Upper lobe of left lung (tissue), 6 donors: Measurements from ENCODE around the gene C17orf100. TPM values are rescaled to one million over a fixed set of nuclear protein-coding genes. Genes with fewer than 3 reads are reported as not detected.
A peak's percentile ranks its signal among the peaks of the same experiment; 100 is the strongest.

Experiments used
- ATAC-seq, 2 donors: fragments of 200-7000 bp; cut with Tn5 transposase; one replicate each; pipeline ENCODE4 v1.9.1; 2022; ENCODE audit warnings: mild to moderate bottlenecking in 2 of 2, moderate library complexity in 2 of 2; ENCODE audit not compliant: low FRiP score in 2 of 2
- DNase-seq, 2 donors: peaks; one replicate each; pipeline ENCODE4 v3.0.0-alpha.2; 2019 to 2020
- H3K27ac ChIP-seq, 4 donors: fragments of 200-600 bp; sonication (generic); one replicate each; pipeline ENCODE4 v1.5.1; 2016 to 2019
- H3K27me3 ChIP-seq, 4 donors: fragments of 200-600 bp; sonication (generic); one replicate each; pipeline ENCODE4 v1.5.1; 2017 to 2019
- H3K36me3 ChIP-seq, 4 donors: fragments of 200-600 bp; sonication (generic); one replicate each; pipeline ENCODE4 v1.5.1; 2016 to 2019
- H3K4me1 ChIP-seq, 4 donors: fragments of 200-600 bp; sonication (generic); one replicate each; pipeline ENCODE4 v1.5.1; 2018 to 2019
- H3K4me3 ChIP-seq, 4 donors: fragments of 200-600 bp; sonication (generic); one replicate each; pipeline ENCODE4 v1.5.1; 2017 to 2019; ENCODE audit warnings: mild to moderate bottlenecking in 2 of 4, moderate library complexity in 1 of 4
- H3K9me3 ChIP-seq, 4 donors: fragments of 200-600 bp; sonication (generic); one replicate each; pipeline ENCODE4 v1.5.1; 2018 to 2019
- CTCF ChIP-seq, 6 experiments: fragments of 450-650 bp in 4 of 6; fragments of 200-600 bp in 2 of 6; sonication (generic) in 2 of 6; IDR thresholded peaks; one replicate each; pipeline ENCODE4 v1.5.1; 2016 to 2019; ENCODE audit warnings: antibody characterized with exemption in 6 of 6
- EP300 ChIP-seq, 4 donors: sonication (generic); formaldehyde crosslinking; IDR thresholded peaks; one replicate each; pipeline ENCODE4 v1.5.1; 2017; ENCODE audit warnings: antibody characterized with exemption in 4 of 4, control low read depth in 2 of 4
- POLR2A ChIP-seq, 4 donors: fragments of 450-650 bp; IDR thresholded peaks; one replicate each; pipeline ENCODE4 v1.5.1; 2016 to 2017; ENCODE audit warnings: antibody characterized with exemption in 4 of 4, mild to moderate bottlenecking in 2 of 4
- POLR2AphosphoS5 ChIP-seq, 2 donors: sonication (generic); formaldehyde crosslinking; IDR thresholded peaks; one replicate each; pipeline ENCODE4 v1.5.1; 2017; ENCODE audit warnings: antibody characterized with exemption in 2 of 2
- WGBS, 2 donors: methylation state at CpG; one replicate each; pipeline ENCODE4 v1.1.5; 2017 to 2018; 5-methylcytosine and 5-hydroxymethylcytosine counted together
- total RNA-seq, 6 donors: library from RNA; depleted of rRNA in 4 of 6; stranded (reverse); fragments of >200 nt in 4 of 6; gene quantifications; one replicate each; pipeline versions ENCODE4 v1.1.0 to v1.2.1, GENCODE V29; 2016 to 2021
- donor health status: DM: no; HTN: no; CAD: no; lungs with moderate emphysema.
- donor health status: DM: no; HTN: yes; CAD: no; lungs with severe emphysema.

Gene C17orf100
- total RNA-seq, 6 donors from 2014 or later, result 0.78 to 7.3 (median 1.3) TPM

GRCh38 chr17:6669479-6670212, 18.1 kb downstream of the C17orf100 start:
- TF ChIP-seq CTCF (IDR thresholded peaks at IDR 0.05) (no peak), EP300 (IDR thresholded peaks at IDR 0.05) (no peak), POLR2A (IDR thresholded peaks at IDR 0.05) (no peak), POLR2AphosphoS5 (IDR thresholded peaks at IDR 0.05) (no peak)
- Histone ChIP-seq H3K27me3 (no peaks in the 10 kb centered on the region), H3K4me3 (no peak overlapping the region), H3K27ac (no peak overlapping the region), H3K4me1 (no peaks in the 10 kb centered on the region), H3K36me3 (no peaks in the 10 kb centered on the region), H3K9me3 (no peaks in the 10 kb centered on the region)
- ATAC-seq (no peak), DNase-seq (no peak)
- 79 to 80% methylated on average over 9 to 10 of the region's 10 CpGs for WGBS, 2 donors

- Histone ChIP-seq H3K4me1 (no peaks in the 10 kb centered on the region), H3K27ac (no peak overlapping the region), H3K27me3 (no peaks in the 10 kb centered on the region), H3K9me3 (no peaks in the 10 kb centered on the region), H3K36me3 (no peaks in the 10 kb centered on the region), H3K4me3 (no peak overlapping the region)
- ATAC-seq, result no peak
- no peak for DNase-seq
- TF ChIP-seq POLR2AphosphoS5 (IDR thresholded peaks at IDR 0.05) (no peak), CTCF (IDR thresholded peaks at IDR 0.05) (no peak), EP300 (IDR thresholded peaks at IDR 0.05) (no peak), POLR2A (IDR thresholded peaks at IDR 0.05) (no peak)
- 91 to 96% methylated on average over 8 of the region's 8 CpGs for WGBS, 2 donors
Measured at GRCh38 chr17:6670571-6670970, 19.0 kb downstream of the C17orf100 start.

GRCh38 chr17:6670999-6671398, 19.4 kb downstream of the C17orf100 start:
- Histone ChIP-seq H3K9me3 (no peaks in the 10 kb centered on the region), H3K27me3 (no peaks in the 10 kb centered on the region), H3K4me1 (no peaks in the 10 kb centered on the region), H3K36me3 (no peaks in the 10 kb centered on the region), H3K27ac (no peak overlapping the region), H3K4me3 (no peak overlapping the region)
- WGBS, 2 donors, result 83 to 92% methylated on average over 6 of the region's 6 CpGs
- ATAC-seq (no peak), DNase-seq (peak in 1 of 2 donors; percentile 35)
- TF ChIP-seq EP300 (IDR thresholded peaks at IDR 0.05) (no peak), CTCF (IDR thresholded peaks at IDR 0.05) (no peak), POLR2AphosphoS5 (IDR thresholded peaks at IDR 0.05) (no peak), POLR2A (IDR thresholded peaks at IDR 0.05) (no peak)

- TF ChIP-seq POLR2A (IDR thresholded peaks at IDR 0.05) (no peak), EP300 (IDR thresholded peaks at IDR 0.05) (no peak), POLR2AphosphoS5 (IDR thresholded peaks at IDR 0.05) (no peak), CTCF (IDR thresholded peaks at IDR 0.05) (no peak)
- WGBS, 2 donors, result 86 to 88% methylated on average over 6 to 7 of the region's 7 CpGs
- ATAC-seq (no peak), DNase-seq (no peak)
- Histone ChIP-seq H3K27ac (no peak overlapping the region), H3K9me3 (no peaks in the 10 kb centered on the region), H3K4me1 (no peaks in the 10 kb centered on the region), H3K27me3 (no peaks in the 10 kb centered on the region), H3K4me3 (no peak overlapping the region), H3K36me3 (no peaks in the 10 kb centered on the region)
Measured at GRCh38 chr17:6671431-6671830, 19.9 kb downstream of the C17orf100 start.

- Histone ChIP-seq H3K4me3 (no peak overlapping the region), H3K36me3 (no peaks in the 10 kb centered on the region), H3K9me3 (no peaks in the 10 kb centered on the region), H3K27ac (no peak overlapping the region), H3K4me1 (no peaks in the 10 kb centered on the region), H3K27me3 (no peaks in the 10 kb centered on the region)
- ATAC-seq (no peak), DNase-seq (peak in 1 of 2 donors; percentile 61)
- TF ChIP-seq CTCF (IDR thresholded peaks at IDR 0.05) (no peak), POLR2AphosphoS5 (IDR thresholded peaks at IDR 0.05) (no peak), POLR2A (IDR thresholded peaks at IDR 0.05) (no peak), EP300 (IDR thresholded peaks at IDR 0.05) (no peak)
- WGBS, 2 donors, result 92 to 94% methylated on average over 11 to 13 of the region's 13 CpGs
Measured at GRCh38 chr17:6674586-6674985, 23.0 kb downstream of the C17orf100 start.
